HL-60/S4 treated with retinoic acid at 250 ng/mL for 4 days and 3 days (cell line): ENCODE results near the gene KIF26A.

Experiments
- in situ Hi-C: fragments of 300-500 bp; cut with MboI; formaldehyde crosslinking; loops from 2 replicates; pipeline ENCODE4 v1.7.0; 2022; ENCODE audit warnings: low sequenced_read_pairs

The KIF26A gene

DNA sequence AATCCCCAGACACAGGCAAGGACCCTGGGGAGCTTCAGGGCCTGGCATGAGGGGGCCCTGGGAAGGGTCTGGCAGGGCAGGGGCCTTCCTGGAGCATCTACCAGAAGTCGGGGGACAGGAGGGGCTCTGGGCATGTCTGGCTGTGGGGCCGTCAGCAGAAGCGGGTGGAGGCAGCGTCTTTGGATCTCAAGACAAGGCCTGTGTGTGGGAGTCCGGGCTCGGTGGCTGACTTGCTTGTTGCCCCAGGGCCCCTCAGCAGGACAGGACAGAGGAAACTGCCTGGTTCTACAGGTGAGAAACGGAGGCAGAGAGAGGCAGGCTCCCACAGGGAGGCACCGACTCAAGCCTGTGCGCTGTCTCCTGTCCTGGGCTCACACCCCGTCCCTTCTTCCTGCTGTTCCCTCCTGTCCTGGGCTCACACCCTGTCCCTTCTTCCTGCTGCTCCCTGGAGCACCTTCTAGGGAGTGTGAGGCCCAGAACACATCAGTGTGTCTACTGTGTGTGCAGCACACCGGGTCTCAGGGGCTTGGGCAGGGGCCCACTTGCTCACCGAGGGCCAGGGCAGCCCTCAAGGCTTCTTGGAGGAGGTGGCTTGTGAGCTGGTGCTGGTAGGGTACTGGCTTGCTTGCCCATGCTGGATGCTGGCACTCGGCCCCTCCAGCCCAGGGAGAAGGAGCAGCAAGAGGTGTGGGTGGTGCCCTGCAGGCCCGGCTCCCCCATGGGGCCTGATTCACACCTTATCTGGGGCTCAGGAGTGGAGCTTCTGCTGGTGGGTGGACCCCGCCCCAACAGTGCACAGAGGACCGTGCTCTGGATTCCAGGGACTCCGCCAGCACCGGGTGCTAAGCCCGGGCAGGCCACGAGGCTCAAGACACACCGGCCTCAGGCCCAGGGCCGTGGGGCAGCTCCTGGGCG lies 38.0 kb upstream of the KIF26A start:
- in situ Hi-C loops: no loop called here

DNA sequence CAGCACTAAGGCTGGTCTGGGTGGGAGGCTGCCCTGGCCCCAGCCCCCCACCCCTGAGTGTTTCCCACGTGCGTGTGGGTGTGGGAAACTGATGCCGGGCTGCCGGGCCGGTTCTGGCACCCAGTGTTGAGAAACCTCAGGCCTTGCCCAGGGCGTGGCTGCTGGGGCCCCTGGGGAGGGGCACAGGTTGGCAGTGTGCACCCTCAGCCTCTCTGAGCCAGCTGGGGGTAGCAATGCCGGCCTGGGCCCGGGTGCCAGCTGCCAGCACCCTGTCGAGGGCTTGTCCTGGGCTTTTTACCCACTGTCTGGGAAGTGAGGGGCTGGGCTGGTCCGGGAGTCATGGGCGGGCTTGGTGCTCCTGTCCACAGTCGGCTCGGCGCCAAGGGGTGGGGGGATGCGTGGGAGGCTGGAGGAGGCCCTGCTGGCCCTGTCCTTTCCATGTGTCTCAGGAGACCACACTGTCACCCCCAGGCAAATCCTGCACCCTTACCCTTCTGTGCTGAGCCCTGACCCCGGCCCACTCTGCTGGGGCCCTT lies 37.2 kb upstream of the KIF26A start:
- in situ Hi-C loops: no loop called here

DNA sequence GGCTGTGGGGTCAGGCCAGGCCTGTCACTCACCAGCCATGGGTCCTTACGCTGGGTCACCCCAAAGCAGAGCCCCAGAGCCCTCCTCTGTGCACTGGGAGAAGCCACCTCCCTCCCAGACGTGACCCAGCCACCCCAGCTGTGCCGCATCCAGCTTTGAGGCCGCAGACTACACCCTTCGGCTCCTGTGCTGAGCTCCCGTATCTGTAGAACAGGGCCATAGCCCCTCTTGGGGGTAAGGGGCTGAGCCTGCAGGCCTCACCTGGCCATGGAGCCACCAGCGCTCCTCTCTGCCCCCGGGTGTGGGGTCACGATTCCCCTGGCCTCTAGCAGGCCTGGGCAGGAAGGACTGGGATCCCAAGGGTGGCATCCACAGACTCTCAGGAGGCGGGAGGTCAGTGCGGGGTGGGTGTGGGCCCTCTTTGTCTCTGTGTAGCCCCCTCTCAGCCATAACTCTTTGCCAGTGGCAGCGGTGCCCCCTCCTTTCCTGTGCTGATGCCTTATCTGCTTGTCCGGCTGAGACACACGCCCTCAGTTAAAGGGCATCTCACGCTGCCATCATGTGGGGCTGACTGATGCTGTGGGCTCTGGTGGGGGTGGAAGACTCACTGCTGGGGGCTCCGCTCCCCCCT lies 36.6 kb upstream of the KIF26A start:
- in situ Hi-C loops: no loop called here

DNA sequence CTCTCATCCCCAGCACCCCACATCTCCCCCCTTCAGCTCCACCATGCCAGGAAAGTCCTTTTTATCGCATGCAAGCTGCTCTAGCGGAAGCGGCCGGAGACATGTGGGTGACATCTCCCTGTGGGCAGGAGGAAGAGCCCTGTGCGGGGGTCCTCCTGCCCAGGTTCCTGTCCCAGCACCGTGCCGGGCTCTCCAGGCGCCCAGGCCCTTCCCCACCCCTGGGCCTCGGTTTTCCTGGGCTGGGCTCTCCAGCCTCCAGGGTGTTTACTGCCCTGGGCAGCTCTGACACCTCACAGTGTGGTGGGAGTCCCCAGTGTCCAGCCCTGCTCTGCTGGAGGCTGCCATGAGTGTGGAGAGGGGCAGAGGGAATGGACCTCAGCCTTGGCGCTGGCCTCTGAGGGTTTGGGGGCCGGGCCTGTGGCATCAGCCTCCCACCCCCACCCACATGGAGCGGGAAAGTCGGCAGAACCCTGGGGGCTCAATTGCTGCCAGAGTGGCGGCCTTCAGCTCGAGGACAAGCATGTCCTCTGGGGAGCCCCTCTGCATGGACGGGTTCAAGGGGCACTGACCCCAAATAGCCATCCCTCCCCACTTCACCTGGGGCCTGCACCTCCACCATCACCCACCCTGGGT lies 36.0 kb upstream of the KIF26A start:
- in situ Hi-C loops: no loop called here

DNA sequence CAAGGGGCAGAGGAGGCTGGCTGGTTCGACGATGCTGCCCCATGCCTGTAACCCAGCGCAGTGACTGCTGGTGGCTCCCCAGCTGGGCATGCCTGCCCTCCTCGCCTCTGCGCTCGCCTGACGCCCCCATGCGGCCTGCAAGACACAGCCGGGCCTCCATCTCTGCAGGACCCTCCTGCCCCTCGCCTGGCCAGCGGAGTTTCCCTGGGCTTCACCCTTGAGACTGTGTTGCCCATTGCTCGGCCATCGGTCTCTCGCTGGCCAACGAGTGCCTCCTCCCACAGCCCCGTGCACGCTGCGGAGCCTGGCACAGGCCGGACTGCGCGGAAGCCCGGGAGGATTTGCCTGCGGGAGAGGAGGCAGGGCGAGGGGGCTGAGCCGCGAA lies 35.3 kb upstream of the KIF26A start:
- in situ Hi-C loops: no loop called here

DNA sequence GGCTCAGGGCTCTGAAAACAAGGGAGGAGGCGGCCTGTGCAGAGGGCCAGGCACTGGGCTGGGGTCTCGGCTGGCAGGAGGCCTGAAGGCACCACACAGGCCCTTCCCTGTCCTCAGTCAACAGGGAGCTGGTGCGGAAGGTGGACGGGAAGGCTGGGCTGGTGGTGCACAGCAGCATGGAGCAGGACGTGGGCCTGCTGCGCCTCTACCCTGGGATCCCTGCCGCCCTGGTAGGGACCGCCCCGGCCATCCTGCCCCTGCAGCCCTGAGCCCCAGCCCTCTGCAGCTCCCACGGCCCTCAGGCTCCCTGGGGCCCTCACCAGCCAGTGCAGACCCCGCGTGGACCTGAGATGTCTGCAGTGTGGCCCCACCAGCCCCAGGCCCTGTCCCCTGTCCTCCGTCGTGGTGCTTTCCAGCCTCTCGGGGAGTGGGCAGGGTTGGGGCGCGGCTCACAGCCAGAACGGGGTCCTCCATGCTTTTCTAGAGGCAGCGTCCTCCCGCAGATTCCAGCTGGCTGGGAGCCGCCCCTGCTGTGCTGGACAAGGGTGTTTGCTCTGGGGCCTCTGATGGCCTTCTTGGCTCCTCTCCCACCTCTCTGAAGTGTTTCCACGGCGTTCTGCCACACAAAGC lies 34.8 kb upstream of the KIF26A start:
- in situ Hi-C loops: no loop called here

DNA sequence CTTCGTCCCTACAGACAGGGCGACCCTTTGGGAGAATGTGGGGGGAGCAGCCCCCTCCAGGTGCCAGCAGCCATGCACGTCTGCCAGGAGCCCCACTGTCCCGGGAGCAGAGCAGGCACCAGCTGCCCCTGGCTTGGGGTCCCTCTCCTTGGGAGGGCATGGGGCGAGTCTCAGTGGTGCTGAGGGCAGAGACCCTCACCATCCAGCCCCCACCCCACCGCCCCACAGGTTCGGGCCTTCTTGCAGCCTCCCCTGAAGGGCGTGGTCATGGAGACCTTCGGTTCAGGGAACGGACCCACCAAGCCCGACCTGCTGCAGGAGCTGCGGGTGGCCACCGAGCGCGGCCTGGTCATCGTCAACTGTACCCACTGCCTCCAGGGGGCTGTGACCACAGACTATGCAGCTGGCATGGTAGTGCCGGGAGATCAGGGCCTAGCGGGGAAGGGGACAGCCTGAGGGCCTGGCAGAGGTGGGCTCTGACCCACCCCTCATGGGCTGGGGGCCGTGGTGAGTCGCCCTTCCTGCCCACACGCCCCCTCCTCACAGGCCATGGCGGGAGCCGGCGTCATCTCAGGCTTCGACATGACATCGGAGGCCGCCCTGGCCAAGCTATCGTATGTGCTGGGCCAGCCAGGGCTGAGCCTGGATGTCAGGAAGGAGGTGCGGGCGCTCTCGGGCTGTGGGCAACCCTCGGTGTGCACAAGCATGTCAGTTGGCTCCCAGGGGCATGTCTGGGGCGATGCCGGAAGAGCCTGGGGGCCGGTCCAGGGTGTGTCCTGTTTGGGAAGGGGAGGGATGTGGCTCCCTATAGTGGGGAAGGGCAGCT lies 34.1 kb upstream of the KIF26A start:
- in situ Hi-C loops: no loop called here

DNA sequence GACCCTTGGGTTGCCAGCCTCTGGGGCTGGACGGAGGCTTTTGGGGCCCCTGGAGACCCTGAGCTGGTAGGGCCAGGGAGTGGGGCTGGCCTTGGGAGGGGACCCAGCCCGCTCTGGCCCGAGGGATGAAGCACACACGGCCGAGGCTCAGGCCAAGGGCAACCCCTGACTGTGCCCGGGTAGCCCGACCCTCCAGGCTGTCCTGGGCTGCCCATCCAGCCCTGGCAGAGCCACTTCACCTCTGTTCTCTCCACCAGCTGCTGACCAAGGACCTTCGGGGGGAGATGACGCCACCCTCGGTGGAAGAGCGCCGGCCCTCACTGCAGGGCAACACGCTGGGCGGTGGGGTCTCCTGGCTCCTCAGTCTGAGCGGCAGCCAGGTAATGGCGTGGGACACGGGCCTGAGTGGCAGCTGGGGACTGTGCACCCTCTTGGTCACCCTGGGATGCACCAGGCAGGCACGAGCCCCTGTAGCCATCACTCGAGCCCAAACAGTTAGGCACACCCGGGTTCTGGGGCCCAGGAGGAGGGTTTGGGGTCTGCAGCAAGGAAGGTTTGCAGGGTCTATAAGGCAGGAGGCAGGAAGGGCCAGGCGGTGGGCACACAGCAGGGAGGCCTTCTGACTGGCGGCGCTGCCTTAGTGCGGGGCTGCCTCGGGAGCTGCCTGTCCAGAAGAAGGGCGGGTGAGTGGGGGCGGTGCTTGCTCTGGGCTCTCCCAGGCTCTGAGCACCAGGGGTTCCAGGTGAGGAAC lies 33.1 kb upstream of the KIF26A start:
- in situ Hi-C loops: no loop called here

DNA sequence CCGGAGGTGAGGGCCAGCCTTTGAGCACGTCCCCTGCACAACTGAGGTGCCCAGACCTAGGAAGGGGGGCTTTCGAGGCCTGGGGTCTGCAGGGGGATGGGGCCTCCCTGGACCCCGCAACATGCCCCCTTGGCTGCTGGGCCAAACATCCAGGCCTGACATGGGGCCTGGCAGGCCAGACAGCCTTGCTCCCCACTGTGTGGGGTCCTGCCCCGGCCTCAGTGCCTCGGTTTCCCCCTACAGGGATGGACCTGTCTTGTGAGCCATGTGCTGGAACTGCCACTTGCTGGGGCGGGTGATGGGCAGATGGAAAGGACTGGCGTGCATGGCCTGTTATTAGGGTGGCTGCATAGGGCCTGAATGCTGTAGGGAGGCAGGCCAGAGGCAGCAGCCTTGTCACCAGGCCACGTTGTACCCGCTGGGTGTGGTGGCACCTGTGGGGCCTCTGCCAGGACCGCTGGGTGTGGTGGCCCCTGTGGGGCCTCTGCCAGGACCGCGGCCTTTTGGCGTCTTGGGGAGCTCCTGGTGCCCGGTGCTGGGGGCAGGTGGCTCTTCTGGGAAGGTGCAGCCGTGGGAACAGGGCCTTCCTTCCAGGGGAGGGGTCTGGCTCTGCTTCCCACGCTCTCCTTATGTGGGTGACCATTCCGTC lies 32.4 kb upstream of the KIF26A start:
- in situ Hi-C loops: no loop called here

DNA sequence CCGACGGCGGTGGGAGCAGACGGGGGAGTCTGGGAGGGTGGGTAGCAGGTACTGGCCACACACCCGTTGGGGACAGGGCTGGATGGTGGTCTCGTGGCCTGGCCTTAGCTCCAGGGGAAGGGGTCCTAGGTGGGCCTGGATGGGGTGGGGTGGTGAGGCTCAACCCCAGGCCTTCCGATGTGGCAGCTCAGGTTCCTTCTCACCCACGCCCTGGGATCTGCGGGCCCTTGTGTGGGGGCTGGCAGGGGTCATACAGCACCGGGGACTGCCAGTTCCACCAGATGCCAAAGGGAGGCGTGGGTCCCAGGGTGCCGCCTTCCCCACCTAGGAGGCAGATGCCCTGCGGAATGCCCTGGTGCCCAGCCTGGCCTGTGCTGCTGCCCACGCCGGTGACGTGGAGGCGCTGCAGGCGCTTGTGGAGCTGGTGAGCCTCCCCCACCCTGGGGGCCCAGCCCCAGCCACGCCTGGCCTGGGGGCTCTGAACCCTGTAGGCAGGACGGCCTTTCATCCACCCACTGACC lies 31.9 kb upstream of the KIF26A start:
- in situ Hi-C loops: no loop called here

DNA sequence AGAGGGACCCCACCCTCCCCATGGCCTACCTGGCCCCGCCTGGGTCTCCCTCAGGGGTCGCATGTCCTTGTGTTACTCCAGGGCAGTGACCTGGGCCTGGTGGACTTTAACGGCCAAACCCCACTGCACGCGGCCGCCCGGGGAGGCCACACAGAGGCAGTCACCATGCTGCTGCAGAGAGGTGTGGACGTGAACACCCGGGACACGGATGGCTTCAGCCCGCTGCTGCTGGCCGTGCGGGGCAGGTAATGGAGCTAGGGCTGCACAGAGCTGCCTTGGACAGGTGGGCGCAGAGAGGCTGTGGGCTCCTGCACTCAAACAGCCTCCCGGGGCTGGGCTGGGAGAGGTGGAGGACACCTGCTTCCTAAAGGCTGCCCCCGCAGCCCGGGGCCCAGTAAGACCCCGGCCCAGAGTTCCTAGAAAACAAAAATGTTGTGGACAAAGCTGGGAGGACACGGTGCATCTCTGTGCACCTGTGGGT lies 31.2 kb upstream of the KIF26A start:
- in situ Hi-C loops: no loop called here

DNA sequence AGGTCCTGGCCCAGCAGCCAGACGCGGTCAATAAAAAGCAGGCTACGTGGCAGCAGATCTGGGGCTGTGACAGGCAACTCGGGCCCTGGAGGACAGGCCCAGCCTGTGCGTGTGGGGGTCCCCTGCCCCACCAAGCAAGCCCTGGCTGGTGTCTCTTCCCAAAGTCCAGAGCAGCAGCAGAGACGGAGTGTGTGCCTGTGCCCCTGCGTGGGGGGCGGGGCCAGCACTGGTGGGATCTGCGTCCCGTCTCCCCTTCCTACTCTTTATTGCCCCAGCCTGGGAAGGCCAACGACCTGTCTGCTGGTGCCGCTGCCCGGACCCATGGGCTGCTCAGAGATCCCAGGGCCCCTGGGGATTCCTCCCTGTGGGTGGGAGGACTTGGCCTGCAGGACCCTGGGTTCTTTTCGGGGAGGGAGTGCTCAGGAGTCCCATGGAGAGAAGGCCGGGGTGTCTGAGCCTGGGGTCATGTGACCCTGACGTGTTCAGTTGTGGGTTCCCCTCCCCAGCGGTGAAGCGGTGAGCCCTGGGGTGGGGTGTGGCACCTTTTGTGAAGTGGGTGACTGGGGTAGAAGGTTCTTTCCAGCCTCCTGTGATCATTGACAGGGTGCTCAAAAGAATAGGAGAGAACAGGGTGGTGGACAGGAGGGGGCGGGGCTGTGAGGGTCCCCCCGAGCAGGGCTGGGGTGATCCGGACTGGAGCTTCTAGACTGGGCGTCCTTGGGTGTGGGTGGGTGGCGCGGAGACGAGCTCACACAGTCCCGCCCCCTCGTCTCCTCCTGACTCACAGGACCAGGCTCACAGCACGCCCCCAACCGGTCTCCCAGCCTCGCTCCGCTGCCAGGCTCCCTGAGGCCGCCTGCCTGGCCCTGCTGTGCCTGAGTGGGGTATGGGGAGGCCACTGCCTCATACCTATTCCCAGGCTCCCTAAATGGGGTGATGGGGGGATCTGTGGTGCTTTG lies 30.5 kb upstream of the KIF26A start:
- in situ Hi-C loops: no loop called here

DNA sequence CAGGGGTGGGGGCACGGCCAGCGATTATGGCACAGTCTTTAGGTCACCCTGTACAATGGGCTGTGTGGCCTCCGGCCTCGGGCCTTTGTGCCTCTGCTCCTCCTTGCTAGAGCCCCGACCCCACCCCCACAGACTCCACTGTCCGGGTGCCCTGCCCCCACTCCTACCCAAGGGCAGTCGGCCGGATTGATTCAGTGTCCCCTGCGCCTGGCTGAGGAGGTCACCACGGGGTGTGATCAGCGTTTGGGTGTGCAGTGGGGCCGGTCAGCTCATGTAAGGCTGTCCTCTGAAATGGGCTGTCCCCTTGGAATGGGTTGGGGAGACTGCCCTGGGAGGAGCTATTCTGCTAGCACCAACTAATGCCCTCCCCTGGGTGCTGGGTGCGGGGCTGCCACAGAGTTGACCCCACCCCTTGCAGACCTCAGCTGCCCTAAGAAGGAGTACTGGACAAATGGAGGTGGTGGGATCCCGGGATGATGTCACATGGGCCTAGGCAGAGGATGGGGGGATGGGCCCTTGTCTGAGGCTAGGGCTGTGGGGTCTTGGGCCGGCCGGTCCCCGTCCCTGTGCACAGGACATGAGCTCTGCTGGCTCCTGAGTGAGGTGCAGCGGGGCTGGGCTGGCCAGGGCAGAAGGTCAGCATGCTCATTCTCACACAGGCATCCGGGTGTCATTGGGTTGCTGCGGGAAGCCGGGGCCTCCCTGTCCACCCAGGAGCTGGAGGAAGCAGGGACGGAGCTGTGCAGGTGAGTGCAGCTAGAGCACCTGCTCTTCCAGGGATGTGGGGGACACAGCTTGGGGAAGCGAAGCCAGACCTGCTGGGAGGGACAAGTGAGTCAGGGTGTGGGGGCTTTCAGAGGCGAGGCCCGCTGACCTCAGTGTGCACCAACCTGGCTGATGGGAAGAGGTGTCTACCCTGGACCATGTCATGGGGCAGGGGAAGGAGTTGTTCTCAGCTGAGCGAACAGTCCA lies 29.5 kb upstream of the KIF26A start:
- in situ Hi-C loops: no loop called here

DNA sequence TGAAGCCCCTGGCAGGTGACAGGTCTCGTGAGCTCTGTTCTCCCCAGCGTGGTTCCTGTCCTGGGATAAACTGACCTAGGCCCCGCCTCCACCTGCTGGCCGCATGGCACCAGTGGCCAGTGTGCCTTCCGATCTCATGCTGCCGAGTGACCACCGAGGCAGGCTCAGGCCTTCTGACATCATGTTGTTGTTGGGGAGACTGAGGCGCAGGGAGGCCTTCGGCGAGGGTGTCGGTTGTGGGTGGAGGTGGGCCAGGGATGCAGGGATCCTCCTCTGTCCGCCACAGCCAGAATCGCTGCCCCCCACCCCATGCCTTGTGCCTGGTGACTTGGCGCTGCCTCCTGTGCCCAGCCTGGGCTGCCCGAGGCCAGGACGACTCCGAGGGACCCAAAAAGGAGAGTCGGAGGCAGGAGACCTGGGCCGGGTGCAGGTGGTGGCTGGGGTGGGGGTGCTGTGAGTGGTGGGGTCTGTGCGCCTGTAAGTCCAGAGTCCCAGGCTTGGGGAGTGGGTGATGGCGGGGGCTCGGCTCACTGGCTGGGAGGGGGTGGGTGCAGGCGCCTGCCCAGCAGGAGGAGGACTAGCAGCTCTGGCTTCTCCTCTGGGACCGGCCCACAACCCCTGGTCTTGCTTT lies 28.5 kb upstream of the KIF26A start:
- in situ Hi-C loops: no loop called here

DNA sequence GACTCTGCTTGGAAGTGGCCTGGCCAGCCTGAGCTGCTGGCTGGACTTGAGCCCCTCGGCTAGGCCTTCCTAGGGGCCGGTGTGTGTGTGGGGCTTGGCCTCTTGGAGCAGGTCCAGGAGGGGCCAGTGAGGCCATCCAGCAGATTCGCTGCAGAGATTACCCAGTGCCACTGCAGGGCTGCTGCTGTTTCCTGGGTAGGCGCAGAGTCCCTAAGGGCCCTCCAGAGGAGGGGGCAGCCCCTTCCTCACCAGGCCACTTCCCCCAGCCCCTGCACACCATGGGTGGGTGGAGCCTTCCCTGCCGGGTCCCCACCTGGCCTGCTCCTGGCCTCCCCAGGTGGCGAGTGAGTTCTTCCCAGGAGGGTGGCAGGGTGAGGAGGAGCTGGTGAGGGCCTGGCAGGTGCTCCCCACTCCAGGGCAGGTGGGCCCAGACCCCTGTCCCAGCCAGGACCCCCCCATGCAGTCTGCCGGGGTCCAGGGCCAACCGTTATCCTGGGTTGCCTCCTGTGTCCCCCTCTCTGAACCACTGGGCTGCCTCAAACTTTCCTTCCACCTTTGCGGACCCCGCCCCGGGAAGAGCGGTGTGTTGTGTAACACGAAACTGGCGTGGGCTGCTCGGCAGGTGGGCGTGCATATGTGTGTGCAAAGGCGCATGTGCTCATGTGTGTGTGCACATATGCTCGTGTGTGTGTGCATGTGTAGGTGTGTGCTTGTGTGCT lies 27.7 kb upstream of the KIF26A start:
- in situ Hi-C loops: no loop called here
